ENCODE data around the gene ZNRF1. TPM values are rescaled to one million over a fixed set of nuclear protein-coding genes. Genes with fewer than 3 reads are reported as not detected.
A peak's percentile ranks its signal among the peaks of the same experiment; 100 is the strongest.

The ZNRF1 gene
- total RNA-seq (2014; rRNA removed; shearing (Covaris generic); ENCODE audit: low replicate concordance), result 5.9 and 14.4 TPM in 2 replicates

GRCh38 chr16:74998481-74999218 lies at the start of gene ZNRF1:
Gene ZNRF1 (plus strand): TSS chr16:74999024. CDS start chr16:74999672, 648 bp downstream.
- Histone ChIP-seq H4K20me1 (ENCODE audit: insufficient read depth, low read depth, low read length) (peaks cover 6% of the 10 kb centered on the region; the same call in 1 of the 2 replicates), H3K9me2 (replicated peaks; ENCODE audit: insufficient read depth, low read length) (no peaks in the 10 kb centered on the region), H3K79me2 (ENCODE audit: low read length) (no peaks in the 10 kb centered on the region), H3K27me3 (ENCODE audit: low read length) (no peaks in the 10 kb centered on the region), H3K9me3 (ENCODE audit: low read length) (no peaks in the 10 kb centered on the region), H3K27ac (ENCODE audit: low read length) (no peak within 1 kb of the TSS), H3K4me1 (ENCODE audit: low read length) (peaks cover 17% of the 10 kb centered on the region), H2AFZ (ENCODE audit: low read length) (no peak within 1 kb of the TSS), H3K4me3 (ENCODE audit: low read length) (peak within 1 kb of the TSS; percentile 69), H3K36me3 (ENCODE audit: insufficient read depth, low read length) (no peaks in the 10 kb centered on the region), H3K4me2 (ENCODE audit: low read depth, low read length, poor library complexity, severe bottlenecking) (peak within 1 kb of the TSS; percentile 76), H3K9ac (ENCODE audit: low read length) (peak within 1 kb of the TSS; percentile 70)
- peak; percentile 89 for DNase-seq

GRCh38 chr16:74949309-74949708 lies 49.5 kb upstream of the ZNRF1 start:
- no peaks in the 10 kb centered on the region for H3K27me3 ChIP-seq (ENCODE audit: low read length)
- no peaks in the 10 kb centered on the region for H3K9me3 ChIP-seq (ENCODE audit: low read length)
- peaks cover 6% of the 10 kb centered on the region for H3K4me1 ChIP-seq (ENCODE audit: low read length)
- no peaks in the 10 kb centered on the region for H3K9me2 ChIP-seq (replicated peaks; ENCODE audit: insufficient read depth, low read length)
- H3K4me3 ChIP-seq (ENCODE audit: low read length), result no peak overlapping the region
- H3K9ac ChIP-seq (ENCODE audit: low read length), result no peak overlapping the region
- H3K4me2 ChIP-seq (ENCODE audit: low read depth, low read length, poor library complexity, severe bottlenecking), result no peak overlapping the region
- 0 out of 2 replicates have a peak, but pooled peaks cover 2% of the 10 kb centered on the region for H3K79me2 ChIP-seq (ENCODE audit: low read length)
- no peak overlapping the region for H2AFZ ChIP-seq (ENCODE audit: low read length)
- H4K20me1 ChIP-seq (ENCODE audit: insufficient read depth, low read depth, low read length), result no peaks in the 10 kb centered on the region
- H3K36me3 ChIP-seq (ENCODE audit: insufficient read depth, low read length), result peaks cover 7% of the 10 kb centered on the region; the same call in 1 of the 2 replicates
- no peak overlapping the region for H3K27ac ChIP-seq (ENCODE audit: low read length)
- no peak for DNase-seq

- Histone ChIP-seq H3K9ac (ENCODE audit: low read length) (no peak overlapping the region), H3K4me2 (ENCODE audit: low read depth, low read length, poor library complexity, severe bottlenecking) (no peak overlapping the region), H3K27me3 (ENCODE audit: low read length) (no peaks in the 10 kb centered on the region), H3K4me1 (ENCODE audit: low read length) (peaks cover 6% of the 10 kb centered on the region), H4K20me1 (ENCODE audit: insufficient read depth, low read depth, low read length) (no peaks in the 10 kb centered on the region), H3K9me2 (replicated peaks; ENCODE audit: insufficient read depth, low read length) (no peaks in the 10 kb centered on the region), H3K79me2 (ENCODE audit: low read length) (0 out of 2 replicates have a peak, but pooled peaks cover 2% of the 10 kb centered on the region), H3K36me3 (ENCODE audit: insufficient read depth, low read length) (peaks cover 15% of the 10 kb centered on the region; the same call in 1 of the 2 replicates), H3K4me3 (ENCODE audit: low read length) (no peak overlapping the region), H3K27ac (ENCODE audit: low read length) (no peak overlapping the region), H2AFZ (ENCODE audit: low read length) (no peak overlapping the region), H3K9me3 (ENCODE audit: low read length) (no peaks in the 10 kb centered on the region)
- DNase-seq, result no peak
These were observed 48.3 kb upstream of the ZNRF1 start for GRCh38 chr16:74950511-74950910.

- 0 out of 2 replicates have a peak, but pooled peaks cover 2% of the 10 kb centered on the region for H3K79me2 ChIP-seq (ENCODE audit: low read length)
- no peak overlapping the region for H2AFZ ChIP-seq (ENCODE audit: low read length)
- H3K9me2 ChIP-seq (replicated peaks; ENCODE audit: insufficient read depth, low read length), result no peaks in the 10 kb centered on the region
- H3K9ac ChIP-seq (ENCODE audit: low read length), result no peak overlapping the region
- H3K27ac ChIP-seq (ENCODE audit: low read length), result no peak overlapping the region
- no peaks in the 10 kb centered on the region for H4K20me1 ChIP-seq (ENCODE audit: insufficient read depth, low read depth, low read length)
- no peaks in the 10 kb centered on the region for H3K27me3 ChIP-seq (ENCODE audit: low read length)
- DNase-seq, result no peak
- no peaks in the 10 kb centered on the region for H3K9me3 ChIP-seq (ENCODE audit: low read length)
- no peak overlapping the region for H3K4me3 ChIP-seq (ENCODE audit: low read length)
- no peak overlapping the region for H3K4me2 ChIP-seq (ENCODE audit: low read depth, low read length, poor library complexity, severe bottlenecking)
- peaks cover 19% of the 10 kb centered on the region; the same call in 1 of the 2 replicates for H3K36me3 ChIP-seq (ENCODE audit: insufficient read depth, low read length)
- H3K4me1 ChIP-seq (ENCODE audit: low read length), result peaks cover 6% of the 10 kb centered on the region
These were observed 47.6 kb upstream of the ZNRF1 start for GRCh38 chr16:74951206-74951605.

GRCh38 chr16:74951681-74952080 lies 47.1 kb upstream of the ZNRF1 start:
- no peak overlapping the region for H3K9ac ChIP-seq (ENCODE audit: low read length)
- no peak overlapping the region for H3K4me2 ChIP-seq (ENCODE audit: low read depth, low read length, poor library complexity, severe bottlenecking)
- H2AFZ ChIP-seq (ENCODE audit: low read length), result no peak overlapping the region
- H3K36me3 ChIP-seq (ENCODE audit: insufficient read depth, low read length), result peaks cover 18% of the 10 kb centered on the region; the same call in 1 of the 2 replicates
- no peak overlapping the region for H3K27ac ChIP-seq (ENCODE audit: low read length)
- H4K20me1 ChIP-seq (ENCODE audit: insufficient read depth, low read depth, low read length), result no peaks in the 10 kb centered on the region
- H3K79me2 ChIP-seq (ENCODE audit: low read length), result 0 out of 2 replicates have a peak, but pooled peaks cover 2% of the 10 kb centered on the region
- no peak for DNase-seq
- no peak overlapping the region for H3K4me3 ChIP-seq (ENCODE audit: low read length)
- H3K27me3 ChIP-seq (ENCODE audit: low read length), result no peaks in the 10 kb centered on the region
- H3K9me2 ChIP-seq (replicated peaks; ENCODE audit: insufficient read depth, low read length), result no peaks in the 10 kb centered on the region
- peaks cover 6% of the 10 kb centered on the region for H3K4me1 ChIP-seq (ENCODE audit: low read length)
- H3K9me3 ChIP-seq (ENCODE audit: low read length), result no peaks in the 10 kb centered on the region

- H3K9me3 ChIP-seq (ENCODE audit: low read length), result no peaks in the 10 kb centered on the region
- H3K27me3 ChIP-seq (ENCODE audit: low read length), result no peaks in the 10 kb centered on the region
- no peak overlapping the region for H3K9ac ChIP-seq (ENCODE audit: low read length)
- no peak overlapping the region for H3K4me2 ChIP-seq (ENCODE audit: low read depth, low read length, poor library complexity, severe bottlenecking)
- H3K4me1 ChIP-seq (ENCODE audit: low read length), result peaks cover 6% of the 10 kb centered on the region
- peaks cover 12% of the 10 kb centered on the region; the same call in 1 of the 2 replicates for H3K36me3 ChIP-seq (ENCODE audit: insufficient read depth, low read length)
- H3K9me2 ChIP-seq (replicated peaks; ENCODE audit: insufficient read depth, low read length), result no peaks in the 10 kb centered on the region
- H3K4me3 ChIP-seq (ENCODE audit: low read length), result no peak overlapping the region
- H2AFZ ChIP-seq (ENCODE audit: low read length), result no peak overlapping the region
- DNase-seq, result no peak
- H3K79me2 ChIP-seq (ENCODE audit: low read length), result 0 out of 2 replicates have a peak, but pooled peaks cover 2% of the 10 kb centered on the region
- no peaks in the 10 kb centered on the region for H4K20me1 ChIP-seq (ENCODE audit: insufficient read depth, low read depth, low read length)
- H3K27ac ChIP-seq (ENCODE audit: low read length), result no peak overlapping the region
These were observed 44.1 kb upstream of the ZNRF1 start for GRCh38 chr16:74954763-74955162.

- H3K9me2 ChIP-seq (replicated peaks; ENCODE audit: insufficient read depth, low read length), result no peaks in the 10 kb centered on the region
- H3K4me1 ChIP-seq (ENCODE audit: low read length), result no peaks in the 10 kb centered on the region
- peaks cover 29% of the 10 kb centered on the region for H3K79me2 ChIP-seq (ENCODE audit: low read length)
- no peak overlapping the region for H3K27ac ChIP-seq (ENCODE audit: low read length)
- no peaks in the 10 kb centered on the region for H3K27me3 ChIP-seq (ENCODE audit: low read length)
- no peaks in the 10 kb centered on the region for H3K9me3 ChIP-seq (ENCODE audit: low read length)
- H3K4me3 ChIP-seq (ENCODE audit: low read length), result no peak overlapping the region
- no peak overlapping the region for H3K4me2 ChIP-seq (ENCODE audit: low read depth, low read length, poor library complexity, severe bottlenecking)
- DNase-seq, result no peak
- no peaks in the 10 kb centered on the region for H4K20me1 ChIP-seq (ENCODE audit: insufficient read depth, low read depth, low read length)
- H2AFZ ChIP-seq (ENCODE audit: low read length), result no peak overlapping the region
- 0 out of 2 replicates have a peak, but pooled peaks cover 3% of the 10 kb centered on the region for H3K36me3 ChIP-seq (ENCODE audit: insufficient read depth, low read length)
- H3K9ac ChIP-seq (ENCODE audit: low read length), result no peak overlapping the region
These were observed 25.5 kb upstream of the ZNRF1 start for GRCh38 chr16:74973304-74973703.

- Histone ChIP-seq H3K4me3 (ENCODE audit: low read length) (no peak overlapping the region), H3K4me2 (ENCODE audit: low read depth, low read length, poor library complexity, severe bottlenecking) (no peak overlapping the region), H3K79me2 (ENCODE audit: low read length) (peaks cover 29% of the 10 kb centered on the region), H2AFZ (ENCODE audit: low read length) (no peak overlapping the region), H4K20me1 (ENCODE audit: insufficient read depth, low read depth, low read length) (no peaks in the 10 kb centered on the region), H3K27me3 (ENCODE audit: low read length) (no peaks in the 10 kb centered on the region), H3K9me3 (ENCODE audit: low read length) (no peaks in the 10 kb centered on the region), H3K27ac (ENCODE audit: low read length) (no peak overlapping the region), H3K9ac (ENCODE audit: low read length) (no peak overlapping the region), H3K4me1 (ENCODE audit: low read length) (no peaks in the 10 kb centered on the region), H3K36me3 (ENCODE audit: insufficient read depth, low read length) (0 out of 2 replicates have a peak, but pooled peaks cover 3% of the 10 kb centered on the region), H3K9me2 (replicated peaks; ENCODE audit: insufficient read depth, low read length) (no peaks in the 10 kb centered on the region)
- no peak for DNase-seq
These were observed 23.2 kb upstream of the ZNRF1 start for GRCh38 chr16:74975591-74975990.

All from Karpas-422 (cell line).